ENCODE results near the gene SHROOM2. TPM values are rescaled to one million over a fixed set of nuclear protein-coding genes. Genes with fewer than 3 reads are reported as not detected.
A peak's percentile ranks its signal among the peaks of the same experiment; 100 is the strongest.

SHROOM2 gene
- total RNA-seq = not detected

- CTCF ChIA-PET = no interaction called here
- Mint-ChIP-seq H3K27ac (no peak within 1 kb of the TSS), H3K4me1 (no peaks in the 10 kb centered on the region), H3K27me3 (peaks cover 42% of the 10 kb centered on the region), H3K9me3 (no peaks in the 10 kb centered on the region), H3K36me3 (ENCODE audit: low read depth) (no peaks in the 10 kb centered on the region), H3K4me3 (peak within 1 kb of the TSS; percentile 54)
- DNase-seq = no peak
- POLR2A ChIA-PET = no interaction called here
Observed at GRCh38 chrX:9785944-9786797, at the start of gene SHROOM2. TSS of gene SHROOM2 (plus strand) at chrX:9786429. CDS start at chrX:9786546, 117 bp downstream.

- no peaks in the 10 kb centered on the region for H3K27me3 Mint-ChIP-seq
- H3K4me3 Mint-ChIP-seq = no peak overlapping the region
- POLR2A ChIA-PET = no interaction called here
- DNase-seq = no peak
- no peaks in the 10 kb centered on the region for H3K9me3 Mint-ChIP-seq
- no peak overlapping the region for H3K27ac Mint-ChIP-seq
- no peaks in the 10 kb centered on the region for H3K4me1 Mint-ChIP-seq
- H3K36me3 Mint-ChIP-seq (ENCODE audit: low read depth) = no peaks in the 10 kb centered on the region
- CTCF ChIA-PET = no interaction called here
Observed at GRCh38 chrX:9737363-9737762, 48.9 kb upstream of the SHROOM2 start.

- no peak overlapping the region for H3K27ac Mint-ChIP-seq
- DNase-seq = no peak
- no peak overlapping the region for H3K4me3 Mint-ChIP-seq
- ChIA-PET CTCF (no interaction called here), POLR2A (no interaction called here)
- H3K9me3 Mint-ChIP-seq = no peaks in the 10 kb centered on the region
- no peaks in the 10 kb centered on the region for H3K27me3 Mint-ChIP-seq
- no peaks in the 10 kb centered on the region for H3K36me3 Mint-ChIP-seq (ENCODE audit: low read depth)
- no peaks in the 10 kb centered on the region for H3K4me1 Mint-ChIP-seq
Observed at GRCh38 chrX:9738151-9738550, 48.1 kb upstream of the SHROOM2 start.

GRCh38 chrX:9739130-9739529, 47.1 kb upstream of the SHROOM2 start:
- Mint-ChIP-seq H3K27ac (no peak overlapping the region), H3K27me3 (no peaks in the 10 kb centered on the region), H3K4me3 (no peak overlapping the region), H3K9me3 (no peaks in the 10 kb centered on the region), H3K4me1 (no peaks in the 10 kb centered on the region), H3K36me3 (ENCODE audit: low read depth) (no peaks in the 10 kb centered on the region)
- DNase-seq = no peak
- ChIA-PET POLR2A (no interaction called here), CTCF (no interaction called here)

GRCh38 chrX:9745417-9746115, 40.7 kb upstream of the SHROOM2 start:
- POLR2A ChIA-PET = no interaction called here
- Mint-ChIP-seq H3K4me3 (no peak overlapping the region), H3K27me3 (no peaks in the 10 kb centered on the region), H3K9me3 (peaks cover 9% of the 10 kb centered on the region), H3K4me1 (peaks cover 18% of the 10 kb centered on the region), H3K27ac (peak overlapping the region; percentile 86), H3K36me3 (ENCODE audit: low read depth) (peaks cover 8% of the 10 kb centered on the region)
- CTCF ChIA-PET = no interaction called here
- peak; percentile 9 for DNase-seq

GRCh38 chrX:9746148-9746888, 39.9 kb upstream of the SHROOM2 start:
- H3K4me3 Mint-ChIP-seq = no peak overlapping the region
- H3K4me1 Mint-ChIP-seq = peaks cover 18% of the 10 kb centered on the region
- H3K27ac Mint-ChIP-seq = no peak overlapping the region
- peaks cover 9% of the 10 kb centered on the region for H3K9me3 Mint-ChIP-seq
- peaks cover 8% of the 10 kb centered on the region for H3K36me3 Mint-ChIP-seq (ENCODE audit: low read depth)
- no peak for DNase-seq
- no peaks in the 10 kb centered on the region for H3K27me3 Mint-ChIP-seq
- CTCF ChIA-PET = no interaction called here
- POLR2A ChIA-PET = no interaction called here

- CTCF ChIA-PET = no interaction called here
- H3K27ac Mint-ChIP-seq = no peak overlapping the region
Observed at GRCh38 chrX:9747644-9748043, 38.6 kb upstream of the SHROOM2 start.

GRCh38 chrX:9749146-9749692, 37.0 kb upstream of the SHROOM2 start:
- Mint-ChIP-seq H3K27ac (no peak overlapping the region), H3K4me3 (no peak overlapping the region), H3K27me3 (no peaks in the 10 kb centered on the region), H3K9me3 (peaks cover 9% of the 10 kb centered on the region), H3K4me1 (peaks cover 18% of the 10 kb centered on the region), H3K36me3 (ENCODE audit: low read depth) (peaks cover 8% of the 10 kb centered on the region)
- no peak for DNase-seq
- ChIA-PET CTCF (no interaction called here), POLR2A (no interaction called here)

More at GRCh38 chrX:9747644-9748043, 38.6 kb upstream of the SHROOM2 start:
- no peaks in the 10 kb centered on the region for H3K27me3 Mint-ChIP-seq
- no peak overlapping the region for H3K4me3 Mint-ChIP-seq
- H3K36me3 Mint-ChIP-seq (ENCODE audit: low read depth) = peaks cover 8% of the 10 kb centered on the region
- DNase-seq = no peak
- peaks cover 9% of the 10 kb centered on the region for H3K9me3 Mint-ChIP-seq
- H3K4me1 Mint-ChIP-seq = peaks cover 18% of the 10 kb centered on the region
- POLR2A ChIA-PET = no interaction called here

GRCh38 chrX:9757366-9757765, 28.9 kb upstream of the SHROOM2 start:
- CTCF ChIA-PET = interaction anchor here (0.5 kb wide), 1 partner anchor 31 kb away, joined by 3 read pairs; no protein-coding TSS in a partner anchor
- POLR2A ChIA-PET = no interaction called here
- H3K9me3 Mint-ChIP-seq = no peaks in the 10 kb centered on the region
- H3K27me3 Mint-ChIP-seq = no peaks in the 10 kb centered on the region
- H3K36me3 Mint-ChIP-seq (ENCODE audit: low read depth) = no peaks in the 10 kb centered on the region
- H3K4me3 Mint-ChIP-seq = no peak overlapping the region
- no peaks in the 10 kb centered on the region for H3K4me1 Mint-ChIP-seq
- no peak overlapping the region for H3K27ac Mint-ChIP-seq
- DNase-seq = no peak

- Mint-ChIP-seq H3K27me3 (no peaks in the 10 kb centered on the region), H3K27ac (no peak overlapping the region), H3K4me3 (no peak overlapping the region), H3K4me1 (no peaks in the 10 kb centered on the region), H3K36me3 (ENCODE audit: low read depth) (no peaks in the 10 kb centered on the region), H3K9me3 (no peaks in the 10 kb centered on the region)
- ChIA-PET CTCF (interaction anchor here (0.5 kb wide), 1 partner anchor 30 kb away, joined by 3 read pairs; no protein-coding TSS in a partner anchor), POLR2A (no interaction called here)
- DNase-seq = no peak
Observed at GRCh38 chrX:9758021-9758638, 28.1 kb upstream of the SHROOM2 start.

- no peak for DNase-seq
- CTCF ChIA-PET = no interaction called here
- H3K9me3 Mint-ChIP-seq = no peaks in the 10 kb centered on the region
Observed at GRCh38 chrX:9759337-9759736, 26.9 kb upstream of the SHROOM2 start.

GRCh38 chrX:9765072-9765736, 21.0 kb upstream of the SHROOM2 start:
- no peak overlapping the region for H3K4me3 Mint-ChIP-seq
- no peak overlapping the region for H3K27ac Mint-ChIP-seq
- POLR2A ChIA-PET = no interaction called here
- DNase-seq = no peak
- H3K36me3 Mint-ChIP-seq (ENCODE audit: low read depth) = no peaks in the 10 kb centered on the region
- peaks cover 3% of the 10 kb centered on the region for H3K4me1 Mint-ChIP-seq
- no peaks in the 10 kb centered on the region for H3K9me3 Mint-ChIP-seq
- peaks cover 15% of the 10 kb centered on the region for H3K27me3 Mint-ChIP-seq
- CTCF ChIA-PET = interaction anchor here (0.6 kb wide), 1 partner anchor 948 kb away, joined by 3 read pairs; no protein-coding TSS in a partner anchor

More at GRCh38 chrX:9759337-9759736, 26.9 kb upstream of the SHROOM2 start:
- Mint-ChIP-seq H3K4me3 (no peak overlapping the region), H3K27ac (no peak overlapping the region), H3K36me3 (ENCODE audit: low read depth) (no peaks in the 10 kb centered on the region), H3K27me3 (peaks cover 4% of the 10 kb centered on the region), H3K4me1 (no peaks in the 10 kb centered on the region)
- POLR2A ChIA-PET = no interaction called here
